Motor neuron (in vitro differentiated cells): ENCODE results near the gene SERPINI2. TPM values are rescaled to one million over a fixed set of nuclear protein-coding genes. Genes with fewer than 3 reads are reported as not detected.
"Not testable (repeated sequence)": the region's sequence is repeated elsewhere in the genome, so short reads cannot be mapped to it uniquely, and the experiment has no call there.

Experiments used
- ATAC-seq, 8 experiments: fragments of 200-7000 bp; cut with Tn5 transposase; replicated peaks in 6 of 8; 2 replicates each; pipeline ENCODE4 v1.8.0; 2021; ENCODE audit warnings: mild to moderate bottlenecking in 8 of 8, moderate library complexity in 8 of 8
- H3K27ac ChIP-seq, 2 donors: fragments of 250-450 bp; sonication (Bioruptor Pico); 2 replicates each; pipeline ENCODE4 v1.9.0; 2021; ENCODE audit warnings: antibody characterized with exemption in 2 of 2, mild to moderate bottlenecking in 2 of 2, moderate library complexity in 1 of 2
- H3K4me1 ChIP-seq, 2 donors: fragments of 250-450 bp; sonication (Bioruptor Pico); replicated peaks in 1 of 2; 2 replicates each; pipeline ENCODE4 v1.6.1; 2021; ENCODE audit warnings: antibody characterized with exemption in 2 of 2, mild to moderate bottlenecking in 2 of 2, moderate library complexity in 1 of 2
- H3K4me3 ChIP-seq, 5 donors: fragments of 250-450 bp; sonication (Bioruptor Pico); 2 replicates each; pipeline ENCODE4 v1.9.0; 2021; ENCODE audit warnings: antibody characterized with exemption in 5 of 5, mild to moderate bottlenecking in 5 of 5, moderate library complexity in 4 of 5
- WGBS, 10 experiments: fragments of 450-650 bp; shearing (Covaris generic); methylation state at CpG; one replicate each; pipeline ENCODE4 v1.0.0; 2022; 5-methylcytosine and 5-hydroxymethylcytosine counted together
- in situ Hi-C, 9 experiments: fragments of 400-800 bp; cut with MboI; loops; one replicate each; pipeline ENCODE4 v1.15.0; 2021; ENCODE audit warnings: low sequenced_read_pairs in 9 of 9, low pct_unique_long_range_greater_than_20kb in 2 of 9; ENCODE audit not compliant: unreplicated experiment in 9 of 9
- total RNA-seq, 8 experiments: library from RNA; unstranded; fragments of 300-600 nt; gene quantifications; 2 replicates each; pipeline versions ENCODE4 v1.2.3 to v1.2.4, GENCODE V29; 2022

SERPINI2 gene
- total RNA-seq, 8 experiments from 2014 or later: 0.18 to 5.3 (median 0.56) TPM; not detected in 2

DNA sequence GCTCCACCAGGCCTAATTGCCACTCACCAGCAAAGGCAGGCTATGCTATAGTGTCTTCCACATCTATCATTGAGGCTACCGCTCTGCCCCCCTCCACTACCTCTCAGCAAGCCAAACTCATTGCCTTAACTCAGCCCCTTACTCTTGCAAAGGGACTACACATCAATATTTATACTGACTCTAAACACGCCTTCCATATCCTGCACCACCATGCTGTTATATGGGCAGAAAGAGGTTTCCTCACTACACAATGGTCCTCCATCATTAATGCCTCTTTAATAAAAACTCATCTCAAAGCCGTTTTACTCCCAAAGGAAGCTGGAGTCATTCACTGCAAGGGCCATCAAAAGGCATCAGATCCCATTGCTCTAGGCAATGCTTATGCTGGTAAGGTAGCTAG is 46.9 kb downstream of the SERPINI2 start:
- H3K27ac ChIP-seq, ATAC-seq, in situ Hi-C loops, H3K4me1 ChIP-seq, H3K4me3 ChIP-seq: not testable (repeated sequence)
- WGBS, 10 experiments: 0 to 100% (median 83%) methylated on average over 1 to 3 of the region's 3 CpGs; no CpG with 5 or more reads in 3 of the 10 experiments

DNA sequence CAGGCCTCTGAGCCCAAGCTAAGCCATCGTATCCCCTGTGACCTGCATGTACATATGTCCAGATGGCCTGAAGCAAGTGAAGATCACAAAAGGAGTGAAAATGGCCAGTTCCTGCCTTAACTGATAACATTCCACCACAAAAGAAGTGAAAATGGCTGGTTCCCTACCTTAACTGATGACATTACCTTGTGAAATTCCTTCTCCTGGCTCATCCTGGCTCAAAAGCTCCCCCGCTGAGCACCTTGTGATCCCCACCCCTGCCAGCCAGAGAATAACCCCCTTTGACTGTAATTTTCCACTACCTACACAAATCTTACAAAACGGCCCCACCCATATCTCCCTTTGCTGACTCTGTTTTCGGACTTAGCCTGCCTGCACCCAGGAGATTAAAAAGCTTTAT is 51.4 kb downstream of the SERPINI2 start:
- not testable (repeated sequence) for ATAC-seq, H3K4me1 ChIP-seq, H3K27ac ChIP-seq, H3K4me3 ChIP-seq
- WGBS, 10 experiments: 0 to 100% (median 83%) methylated on average over 1 to 4 of the region's 4 CpGs; no CpG with 5 or more reads in 5 of the 10 experiments
- in situ Hi-C loops: loop anchor here in 2 of 9 experiments (25.0 kb wide), 2 partner anchors 465 to 615 kb away; no protein-coding TSS in a partner anchor

DNA sequence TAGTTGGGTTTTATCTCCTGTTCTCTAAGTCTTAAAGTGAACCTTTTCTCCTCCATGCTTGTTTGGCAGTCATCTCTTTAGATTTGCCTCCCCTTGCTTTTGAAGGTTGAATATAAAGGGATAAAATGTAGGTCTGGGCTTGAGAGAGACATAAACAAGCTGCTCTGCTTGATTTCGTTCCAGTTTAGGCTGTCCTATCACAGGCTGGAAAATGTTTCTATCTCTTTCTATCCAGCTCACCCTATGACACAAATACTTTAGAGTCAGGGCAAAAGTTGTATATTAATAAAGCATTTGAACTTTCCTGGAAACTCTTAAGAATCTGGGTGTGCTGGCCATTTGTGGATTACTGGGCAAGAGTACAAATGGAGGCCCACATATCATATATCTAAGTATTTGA is 64.2 kb downstream of the SERPINI2 start:
- in situ Hi-C loops: loop anchor here in 2 of 9 experiments (25.0 kb wide), 2 partner anchors 478 to 628 kb away; no protein-coding TSS in a partner anchor
- no peaks in the 10 kb centered on the region for H3K4me1 ChIP-seq
- H3K27ac ChIP-seq: no peak overlapping the region
- no peak for ATAC-seq
- WGBS, 10 experiments: 0 to 100% (median 88%) methylated on average over 1 of the region's 1 CpG; no CpG with 5 or more reads in 1 of the 10 experiments
- H3K4me3 ChIP-seq: no peak overlapping the region

DNA sequence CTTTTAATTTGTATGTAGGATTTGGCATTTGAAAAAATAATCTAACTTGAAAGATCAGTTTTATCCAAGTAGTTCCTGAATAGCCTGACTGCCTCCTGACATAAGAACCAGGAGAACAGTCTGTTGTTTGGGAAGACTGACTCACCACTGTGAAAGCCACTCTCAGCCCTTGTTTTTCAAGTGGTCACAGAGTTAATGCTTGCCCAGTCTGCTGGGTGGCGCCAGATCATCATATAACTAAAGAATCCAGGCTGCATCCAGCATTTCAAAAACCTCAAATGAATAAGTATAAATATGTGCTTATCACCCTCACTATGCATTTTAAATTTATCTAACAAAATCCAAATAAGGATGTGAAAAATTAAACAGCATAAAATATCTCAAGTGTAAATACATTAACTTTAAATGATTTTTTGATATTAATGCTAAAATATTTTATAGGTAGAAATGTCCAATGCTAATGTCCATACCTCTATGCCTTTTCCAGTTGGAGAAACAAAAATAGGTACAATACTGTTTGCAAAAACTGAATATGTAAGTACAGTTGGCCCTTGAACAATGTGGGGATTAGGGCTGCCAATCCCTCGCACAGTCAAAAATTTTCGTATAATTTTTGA is 66.9 kb downstream of the SERPINI2 start:
- no peak overlapping the region for H3K4me3 ChIP-seq
- peak; percentile 73 to 100 (median 94) for ATAC-seq
- 59 to 83% (median 69%) methylated on average over 1 to 3 of the region's 3 CpGs; no CpG with 5 or more reads in 4 of the 10 experiments for whole genome bisulfite sequencing, 10 experiments
- no peak overlapping the region for H3K27ac ChIP-seq
- H3K4me1 ChIP-seq: no peaks in the 10 kb centered on the region
- in situ Hi-C loops: loop anchor here in 2 of 9 experiments (25.0 kb wide), 2 partner anchors 480 to 630 kb away; no protein-coding TSS in a partner anchor

DNA sequence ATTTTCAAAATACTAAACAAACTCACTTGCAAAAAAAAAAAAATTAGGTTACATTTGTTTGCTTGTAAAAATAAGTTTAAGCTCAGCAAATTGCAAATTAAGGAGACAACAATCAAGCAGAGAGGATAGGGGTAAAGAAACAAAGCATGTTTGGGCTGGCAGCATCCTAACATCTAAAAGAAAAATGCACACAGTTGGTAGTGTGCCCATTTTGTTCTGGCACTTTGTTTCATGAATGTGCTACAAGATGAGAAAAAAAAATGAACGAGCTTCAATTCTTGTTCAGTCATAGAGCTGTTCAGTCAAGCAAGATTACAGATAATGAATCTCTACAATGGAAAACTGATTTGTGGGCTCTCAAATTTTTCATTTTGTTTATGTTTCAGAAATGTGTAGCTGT is 76.0 kb downstream of the SERPINI2 start:
- WGBS, 10 experiments: 0 to 78% (median 60%) methylated on average over 1 of the region's 1 CpG; no CpG with 5 or more reads in 1 of the 10 experiments
- ATAC-seq: no peak
- in situ Hi-C loops: loop anchor here in 3 of 9 experiments (25.0 kb wide), 3 partner anchors 289 to 639 kb away; no protein-coding TSS in a partner anchor
- H3K4me1 ChIP-seq: no peaks in the 10 kb centered on the region
- no peak overlapping the region for H3K4me3 ChIP-seq
- no peak overlapping the region for H3K27ac ChIP-seq

DNA sequence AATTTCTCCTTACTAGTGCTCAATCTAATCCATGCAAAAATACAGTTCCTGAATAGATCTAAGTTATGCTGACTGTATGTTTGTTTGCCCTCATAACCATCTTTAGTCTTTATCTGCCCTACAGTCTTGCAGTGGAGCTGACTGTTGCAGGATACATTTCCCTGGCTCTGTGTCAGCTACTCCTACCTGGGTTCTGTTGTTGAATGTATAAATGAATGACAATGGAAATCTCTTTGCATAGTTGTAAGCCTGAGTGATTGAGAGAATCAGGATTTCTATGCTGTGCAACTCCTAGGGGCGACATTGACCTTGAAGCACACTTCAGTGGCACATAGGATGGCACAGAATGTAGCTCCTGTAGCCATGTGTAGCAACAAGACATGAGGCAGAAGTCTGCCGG is 77.8 kb downstream of the SERPINI2 start:
- no peaks in the 10 kb centered on the region for H3K4me1 ChIP-seq
- ATAC-seq: no peak
- WGBS, 10 experiments: 0 to 92% (median 40%) methylated on average over 1 to 2 of the region's 2 CpGs; no CpG with 5 or more reads in 2 of the 10 experiments
- in situ Hi-C loops: loop anchor here in 3 of 9 experiments (25.0 kb wide), 3 partner anchors 291 to 641 kb away; no protein-coding TSS in a partner anchor
- no peak overlapping the region for H3K27ac ChIP-seq
- H3K4me3 ChIP-seq: no peak overlapping the region

DNA sequence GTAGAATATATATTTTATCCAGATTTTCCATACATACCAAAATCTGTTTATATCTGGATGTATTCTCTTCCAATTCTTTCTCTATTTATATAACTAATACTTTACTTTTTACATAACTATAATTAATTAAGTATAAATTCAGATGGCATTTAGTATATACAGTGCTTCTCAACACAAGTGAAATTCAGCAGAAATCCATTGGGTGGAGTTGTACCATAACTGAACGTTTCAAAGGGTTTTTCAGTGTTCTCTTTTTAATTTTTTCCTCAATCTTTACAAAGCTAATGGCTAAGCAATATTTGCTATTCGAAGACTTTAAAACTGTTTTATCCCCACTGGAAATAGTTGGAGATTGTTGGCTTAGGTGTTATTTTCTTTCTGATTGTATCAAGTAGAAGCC is 79.8 kb downstream of the SERPINI2 start:
- WGBS, 10 experiments: 0 to 84% (median 57%) methylated on average over 2 of the region's 2 CpGs; no CpG with 5 or more reads in 1 of the 10 experiments
- no peak overlapping the region for H3K27ac ChIP-seq
- no peak overlapping the region for H3K4me3 ChIP-seq
- in situ Hi-C loops: loop anchor here in 3 of 9 experiments (25.0 kb wide), 3 partner anchors 293 to 643 kb away; no protein-coding TSS in a partner anchor
- no peaks in the 10 kb centered on the region for H3K4me1 ChIP-seq
- ATAC-seq: no peak

Other genes starting within 250 kb of the SERPINI2 start
- gene ZBBX, start 93.7 kb downstream of the SERPINI2 start, total RNA-seq: 10 to 100 TPM in 1 of 8 experiments, 1 to 10 TPM in 4, under 1 TPM in 3; 0.10 to 32.7 (median 3.5) TPM
- gene WDR49, start 179.9 kb upstream of the SERPINI2 start, total RNA-seq: 10 to 100 TPM in 1 of 8 experiments, 1 to 10 TPM in 3, under 1 TPM in 2, not detected in 2; 0.46 to 60.4 (median 1.6) TPM